GM12892 (cell line): Measurements from ENCODE around the gene POLR2H.

Source experiments
- DNase-seq: peaks from one replicate; pipeline ENCODE4 v3.0.0; 2011; ENCODE audit not compliant: insufficient read length
- FAIRE-seq: peaks from 2 replicates; lab custom pipeline; 2011; peaks lifted over from hg19 to GRCh38; lab: Jason Lieb, UNC
- POLR2A ChIP-seq: IDR thresholded peaks from 2 replicates; pipeline ENCODE4 v1.6.1; 2011; ENCODE audit warnings: low read depth, low read length, control low read depth
- POLR2AphosphoS5 ChIP-seq: IDR thresholded peaks from 2 replicates; pipeline ENCODE4 v1.6.1; 2011; ENCODE audit warnings: low read depth, low read length, control low read depth
- TAF1 ChIP-seq: IDR thresholded peaks from 2 replicates; pipeline ENCODE4 v1.6.1; 2011; ENCODE audit warnings: low read depth, mild to moderate bottlenecking, control low read depth, low read length, borderline replicate concordance

Gene POLR2H

GRCh38 chr3:184388164-184388935 lies 26.8 kb downstream of the POLR2H start:
- TF ChIP-seq POLR2AphosphoS5 (no peak), POLR2A (no peak), TAF1 (no peak)
- FAIRE-seq (no peak), DNase-seq (no peak)

DNA sequence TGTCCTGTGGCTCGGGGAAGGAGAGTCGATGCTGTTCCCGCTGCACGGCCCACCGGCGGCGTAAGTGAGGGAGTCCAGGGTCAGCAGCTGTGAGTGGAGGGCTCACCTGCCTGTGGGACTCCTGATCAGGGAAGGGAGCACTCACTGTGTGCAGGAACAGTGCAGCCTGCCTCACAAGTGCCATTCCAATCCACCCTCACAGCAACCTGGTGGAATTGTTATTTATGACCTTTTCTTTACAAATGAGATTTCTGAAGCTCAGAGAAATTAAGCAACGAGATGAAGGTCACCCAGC lies 27.4 kb downstream of the POLR2H start:
- FAIRE-seq (no peak), DNase-seq (no peak)
- TF ChIP-seq TAF1 (no peak), POLR2AphosphoS5 (no peak), POLR2A (no peak)

DNA sequence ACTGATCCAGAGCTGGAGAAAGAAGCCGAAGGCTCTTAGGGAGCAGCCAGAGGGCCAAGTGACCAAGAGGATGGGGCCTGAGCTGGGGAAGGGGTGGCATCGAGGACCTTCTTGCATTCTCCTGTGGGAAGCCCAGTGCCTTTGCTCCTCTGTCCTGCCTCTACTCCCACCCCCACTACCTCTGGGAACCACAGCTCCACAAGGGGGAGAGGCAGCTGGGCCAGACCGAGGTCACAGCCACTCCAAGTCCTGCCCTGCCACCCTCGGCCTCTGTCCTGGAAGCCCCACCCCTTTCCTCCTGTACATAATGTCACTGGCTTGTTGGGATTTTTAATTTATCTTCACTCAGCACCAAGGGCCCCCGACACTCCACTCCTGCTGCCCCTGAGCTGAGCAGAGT lies 27.9 kb downstream of the POLR2H start:
- no peak for DNase-seq
- no peak for TF ChIP-seq TAF1
- TF ChIP-seq POLR2AphosphoS5, result no peak
- TF ChIP-seq POLR2A, result no peak
- no peak for FAIRE-seq

GRCh38 chr3:184389935-184390528 lies 28.5 kb downstream of the POLR2H start:
- DNase-seq (no peak), FAIRE-seq (no peak)
- no peak for TF ChIP-seq POLR2AphosphoS5
- TF ChIP-seq POLR2A, result no peak
- no peak for TF ChIP-seq TAF1

GRCh38 chr3:184391266-184391665 lies 29.8 kb downstream of the POLR2H start:
- no peak for TF ChIP-seq POLR2A
- no peak for TF ChIP-seq TAF1
- TF ChIP-seq POLR2AphosphoS5, result no peak
- FAIRE-seq (no peak), DNase-seq (no peak)

- DNase-seq (no peak), FAIRE-seq (no peak)
- TF ChIP-seq TAF1 (no peak), POLR2A (no peak), POLR2AphosphoS5 (no peak)
Measured at GRCh38 chr3:184395320-184395660, 33.8 kb downstream of the POLR2H start.

DNA sequence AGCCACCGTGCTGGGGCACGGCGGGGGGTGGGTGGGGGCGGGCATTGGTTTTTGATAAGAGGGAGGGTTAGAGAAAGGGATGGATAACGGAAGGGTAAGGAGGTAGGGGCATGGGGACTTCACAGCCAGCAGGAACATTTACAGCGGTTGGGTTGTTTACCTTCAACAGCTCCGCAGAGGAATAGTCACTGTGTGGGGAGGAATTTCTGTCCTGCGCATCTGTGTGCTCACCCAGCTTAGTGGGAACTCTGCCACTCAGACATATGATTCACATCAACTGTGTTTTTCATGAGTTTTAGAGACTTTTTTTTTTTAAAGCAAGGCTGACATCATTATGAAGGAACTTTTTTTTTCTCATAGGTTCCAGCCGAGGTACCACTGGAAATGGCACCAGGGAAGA lies 37.9 kb downstream of the POLR2H start:
- FAIRE-seq (no peak), DNase-seq (no peak)
- TF ChIP-seq TAF1 (no peak), POLR2AphosphoS5 (no peak), POLR2A (no peak)

DNA sequence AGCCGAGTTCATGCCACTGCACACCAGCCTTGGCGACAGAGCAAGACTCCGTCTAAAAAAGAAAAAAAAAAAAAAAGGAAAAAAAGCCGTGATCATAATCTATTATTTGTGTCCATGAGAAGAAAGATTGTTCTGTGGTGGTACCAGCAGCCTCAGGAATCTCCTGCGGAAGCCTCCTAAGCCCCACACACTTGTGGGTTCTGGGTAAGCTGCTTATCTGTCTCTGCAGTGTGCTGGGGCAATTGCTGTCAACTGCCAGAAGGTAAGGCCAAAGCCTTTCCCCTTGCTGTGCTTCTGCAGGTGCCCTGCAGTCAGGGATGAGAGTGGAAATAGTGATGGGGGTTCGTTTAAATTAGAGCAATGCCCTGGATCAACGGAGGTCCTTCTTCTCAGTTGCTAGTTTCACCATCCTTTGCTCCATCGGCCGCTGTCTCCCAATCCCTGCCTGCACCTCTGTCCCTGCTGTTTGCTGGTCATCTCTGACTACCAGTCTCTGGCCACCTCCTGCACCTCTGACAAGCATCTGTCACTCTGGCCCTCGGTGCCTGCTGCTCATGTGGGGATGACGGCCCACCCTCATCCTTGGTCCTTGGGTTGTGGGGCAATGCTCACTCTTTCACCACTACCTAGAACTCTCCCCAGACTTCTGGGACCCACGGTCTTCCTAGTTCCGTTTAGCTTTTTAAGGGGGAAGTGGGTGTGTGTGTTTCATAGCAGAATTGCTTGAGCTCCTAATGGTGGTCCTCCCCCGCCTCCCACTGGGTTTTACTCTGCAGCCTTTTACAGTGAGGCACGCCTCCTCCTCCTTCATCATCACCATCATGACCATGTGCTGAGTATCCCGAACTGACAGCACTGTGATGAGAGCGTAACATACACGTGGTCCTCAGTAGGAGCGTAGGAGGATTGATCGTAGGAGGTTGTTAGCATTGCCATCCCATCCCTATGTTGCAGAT lies 43.8 kb downstream of the POLR2H start:
- no peak for DNase-seq
- TF ChIP-seq POLR2AphosphoS5 (no peak), TAF1 (no peak), POLR2A (no peak)
- FAIRE-seq, result no peak

GRCh38 chr3:184409331-184409926 lies 47.9 kb downstream of the POLR2H start:
- FAIRE-seq (no peak), DNase-seq (no peak)
- TF ChIP-seq POLR2A, result no peak
- no peak for TF ChIP-seq TAF1
- no peak for TF ChIP-seq POLR2AphosphoS5

DNA sequence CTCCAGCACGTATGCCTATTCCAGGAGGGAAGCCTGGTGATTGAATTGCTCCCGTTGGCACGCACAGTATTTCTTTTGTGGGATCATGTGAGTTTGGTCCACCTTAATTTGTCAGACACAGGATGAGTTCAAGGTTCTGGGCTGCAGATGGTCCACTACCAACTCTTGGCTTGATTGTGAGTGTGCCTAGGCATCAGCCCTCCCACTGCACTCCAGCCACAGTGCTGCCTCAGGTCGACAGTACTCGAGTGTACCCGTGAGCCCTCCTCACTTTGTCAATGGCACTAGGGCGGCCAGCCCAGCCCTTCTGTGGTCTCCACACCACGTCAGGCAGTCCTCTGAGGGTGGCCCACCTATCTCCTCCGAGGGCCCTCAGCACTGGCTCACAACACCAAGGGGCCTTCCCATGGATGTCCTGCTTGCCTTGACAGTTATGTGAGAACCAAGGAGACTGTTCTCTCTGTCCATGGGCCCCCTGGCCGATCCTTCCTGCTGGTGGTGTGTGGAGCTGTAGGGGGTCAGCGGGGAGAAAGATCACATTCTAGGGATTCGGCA lies 48.5 kb downstream of the POLR2H start:
- TF ChIP-seq POLR2AphosphoS5, result no peak
- TF ChIP-seq POLR2A, result no peak
- DNase-seq, result no peak
- FAIRE-seq, result no peak
